ENCODE results near the gene CYSLTR2. TPM values are rescaled to one million over a fixed set of nuclear protein-coding genes. Genes with fewer than 3 reads are reported as not detected.

Gene CYSLTR2
- total and polyA plus RNA-seq, 2 donors (not counting 1 experiment from before 2014, with no cell fraction given) = 0.03 TPM; not detected in 1

Other genes with a start within 250 kb of the CYSLTR2 start
- 4.9 and 7.6 TPM in 2 replicates for gene LPAR6, start 240.8 kb upstream of the CYSLTR2 start, total RNA-seq
- 3.6 and 6.8 TPM in 2 replicates for gene LPAR6, start 240.8 kb upstream of the CYSLTR2 start, polyA plus RNA-seq
- gene RCBTB2, start 120.8 kb upstream of the CYSLTR2 start, total RNA-seq = 6.9 and 8.4 TPM in 2 replicates
- gene RCBTB2, start 120.8 kb upstream of the CYSLTR2 start, polyA plus RNA-seq = 6.0 and 9.6 TPM in 2 replicates

Data from fibroblast of lung (primary cell).